H1 (cell line): ENCODE data around the gene DDR1. TPM values are rescaled to one million over a fixed set of nuclear protein-coding genes. Genes with fewer than 3 reads are reported as not detected.

Source experiments
- ATF3 ChIP-seq: IDR thresholded peaks from 2 replicates; pipeline ENCODE4 v1.6.1; 2011; ENCODE audit warnings: low read depth, mild to moderate bottlenecking, low read length; ENCODE audit not compliant: insufficient read depth
- CEBPB ChIP-seq: IDR thresholded peaks from 2 replicates; pipeline ENCODE4 v1.6.1; 2012; ENCODE audit warnings: low read depth, low read length
- CHD2 ChIP-seq: IDR thresholded peaks from 2 replicates; pipeline ENCODE4 v1.6.1; 2012; ENCODE audit warnings: low read length, improper control_type of control experiment
- CHD7 ChIP-seq: fragments of 300-600 bp; sonication (generic); IDR thresholded peaks from 2 replicates; pipeline ENCODE4 v1.7.1; 2012; ENCODE audit warnings: low read length, moderate library complexity, mild to moderate bottlenecking, inconsistent platforms; ENCODE audit not compliant: insufficient replicate concordance
- CTBP2 ChIP-seq: IDR thresholded peaks from 2 replicates; pipeline ENCODE4 v1.7.0; 2011; ENCODE audit warnings: borderline replicate concordance, mild to moderate bottlenecking, moderate library complexity, mixed read lengths, low read length; ENCODE audit not compliant: insufficient read depth, insufficient read length
- EZH2 ChIP-seq: fragments of 200-600 bp; sonication (generic); IDR thresholded peaks from 2 replicates; pipeline ENCODE4 v1.7.1; 2012; ENCODE audit warnings: low read depth, mild to moderate bottlenecking, moderate library complexity, low read length, inconsistent platforms; ENCODE audit not compliant: severe bottlenecking
- JUND ChIP-seq: IDR thresholded peaks from 2 replicates; pipeline ENCODE4 v1.6.1; 2011; ENCODE audit warnings: mild to moderate bottlenecking, improper control_type of control experiment, low read length
- PHF8 ChIP-seq: fragments of 200-600 bp; sonication (generic); conservative IDR thresholded peaks from 2 replicates; pipeline ENCODE4 v1.7.1; 2012; ENCODE audit warnings: low read depth, mild to moderate bottlenecking, inconsistent platforms, low read length, moderate library complexity
- TCF12 ChIP-seq: IDR thresholded peaks from 2 replicates; pipeline ENCODE4 v1.6.1; 2011; ENCODE audit warnings: low read depth, mild to moderate bottlenecking, low read length
- ZNF274 ChIP-seq: IDR thresholded peaks from 2 replicates; pipeline ENCODE4 v1.7.0; 2012; ENCODE audit warnings: low read length, borderline replicate concordance; ENCODE audit errors: extremely low read depth
- polyA plus RNA-seq, 7 experiments: library from polyadenylated mRNA; depleted of rRNA in 3 of 7; stranded (reverse) in 5 of 7; unstranded in 2 of 7; fragments of >200 nt in 5 of 7; fragments of 200-250 nt in 2 of 7; gene quantifications; 1 replicate in 5 of 7; 2 replicates in 1 of 7; 4 replicates in 1 of 7; pipeline versions ENCODE4 v1.2.1 to v1.2.3, GENCODE V29; 2011 to 2013; ENCODE audit warnings: missing spikeins in 2 of 7, mixed read lengths in 2 of 7
- total RNA-seq: library from RNA; stranded (reverse); fragmentation: NEBNext Ultra II Directional; extraction: Animal tissue kit (Norgen Biotek cat#: 25700); gene quantifications from 2 replicates; pipeline ENCODE4 v1.2.1, GENCODE V29; 2021

The DDR1 gene
- total and polyA plus RNA-seq, 2 of the 8 experiments (the other 6 are each of a cell fraction or from before 2014, with no cell fraction given): 99.4 to 181 TPM

- no peak for TF ChIP-seq CHD7
- no peak for TF ChIP-seq PHF8
- TF ChIP-seq JUND: no peak
- no peak for TF ChIP-seq ATF3
- no peak for TF ChIP-seq CTBP2
- TF ChIP-seq ZNF274: no peak
- TF ChIP-seq CEBPB: no peak
- no peak for TF ChIP-seq EZH2
- no peak for TF ChIP-seq TCF12
- no peak for TF ChIP-seq CHD2
Measured at GRCh38 chr6:30931969-30932645, 47.8 kb downstream of the DDR1 start, which contains the start of gene SFTA2 (continued).
